ENCODE data around the gene DPF1.

- TF ChIP-seq CTCF (optimal IDR thresholded peaks at IDR 0.05 in 1 of 3, IDR thresholded peaks at IDR 0.05 in 1 of 3, conservative IDR thresholded peaks at IDR 0.05 in 1 of 3; ENCODE audit: extremely low read depth in 1 of 3, insufficient read depth in 2 of 3, low read length in 3 of 3) = no peak
- TF ChIP-seq EZH2 (IDR thresholded peaks at IDR 0.05; ENCODE audit: low read length) = no peak
Measured at GRCh38 chr19:38273499-38273898, 49.5 kb upstream of the DPF1 start.
